Measurements from ENCODE around the gene CFAP44. TPM values are rescaled to one million over a fixed set of nuclear protein-coding genes. Genes with fewer than 3 reads are reported as not detected.
"Not testable (repeated sequence)": the region's sequence is repeated elsewhere in the genome, so short reads cannot be mapped to it uniquely, and the experiment has no call there.

The CFAP44 gene, protein sequence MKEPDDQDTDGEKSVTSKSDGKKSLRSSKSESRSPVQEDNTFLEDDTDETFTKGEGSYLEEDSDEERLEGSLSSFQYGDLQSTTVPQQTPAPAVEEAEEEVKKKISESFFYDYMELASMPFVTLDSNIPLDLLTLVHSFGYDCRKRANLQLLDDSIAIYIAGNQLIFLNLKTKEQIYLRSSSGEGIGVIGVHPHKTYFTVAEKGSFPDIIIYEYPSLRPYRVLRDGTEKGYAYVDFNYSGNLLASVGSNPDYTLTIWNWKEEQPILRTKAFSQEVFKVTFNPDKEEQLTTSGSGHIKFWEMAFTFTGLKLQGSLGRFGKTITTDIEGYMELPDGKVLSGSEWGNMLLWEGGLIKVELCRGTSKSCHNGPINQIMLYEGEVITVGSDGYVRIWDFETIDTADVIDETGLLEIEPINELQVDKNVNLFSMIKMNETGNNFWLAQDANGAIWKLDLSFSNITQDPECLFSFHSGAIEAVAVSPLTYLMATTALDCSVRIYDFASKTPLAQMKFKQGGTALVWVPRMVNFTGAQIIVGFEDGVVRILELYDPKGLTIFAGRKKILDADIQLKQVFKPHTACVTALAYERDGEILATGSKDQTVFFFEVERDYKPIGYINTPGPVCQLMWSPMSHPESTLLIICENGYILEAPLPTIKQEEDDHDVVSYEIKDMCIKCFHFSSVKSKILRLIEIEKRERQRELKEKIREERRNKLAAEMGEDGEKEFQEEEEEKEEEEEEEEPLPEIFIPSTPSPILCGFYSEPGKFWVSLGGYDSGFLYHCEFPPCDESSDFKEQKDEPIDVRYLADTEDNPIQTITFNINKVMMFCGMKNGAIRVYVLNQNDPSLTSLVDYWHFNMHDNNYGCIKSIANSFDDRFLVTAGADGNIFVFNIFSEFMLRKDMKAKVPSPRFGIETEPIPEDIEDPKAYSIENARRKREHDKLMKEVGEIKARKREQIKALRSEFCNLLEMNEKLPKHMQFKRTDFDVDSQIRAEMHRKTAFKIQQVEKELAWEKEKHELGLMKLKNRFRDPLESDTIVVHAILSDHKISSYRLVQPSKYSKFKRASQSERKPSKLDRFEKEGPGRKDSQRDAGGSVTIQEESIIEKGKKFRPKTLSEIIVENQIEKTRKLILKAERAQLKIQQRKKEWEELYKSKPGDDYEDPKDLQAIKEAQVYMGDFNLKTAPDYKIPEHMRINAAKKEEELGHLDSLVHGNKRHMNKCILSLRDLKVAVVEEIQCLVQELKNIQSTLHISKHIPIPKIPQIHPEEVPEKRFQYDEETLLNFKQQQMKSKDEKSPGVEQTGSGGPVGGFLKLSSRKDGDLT (N-terminal part only)
- total RNA-seq = 0.64 and 1.3 TPM in 2 replicates

DNA sequence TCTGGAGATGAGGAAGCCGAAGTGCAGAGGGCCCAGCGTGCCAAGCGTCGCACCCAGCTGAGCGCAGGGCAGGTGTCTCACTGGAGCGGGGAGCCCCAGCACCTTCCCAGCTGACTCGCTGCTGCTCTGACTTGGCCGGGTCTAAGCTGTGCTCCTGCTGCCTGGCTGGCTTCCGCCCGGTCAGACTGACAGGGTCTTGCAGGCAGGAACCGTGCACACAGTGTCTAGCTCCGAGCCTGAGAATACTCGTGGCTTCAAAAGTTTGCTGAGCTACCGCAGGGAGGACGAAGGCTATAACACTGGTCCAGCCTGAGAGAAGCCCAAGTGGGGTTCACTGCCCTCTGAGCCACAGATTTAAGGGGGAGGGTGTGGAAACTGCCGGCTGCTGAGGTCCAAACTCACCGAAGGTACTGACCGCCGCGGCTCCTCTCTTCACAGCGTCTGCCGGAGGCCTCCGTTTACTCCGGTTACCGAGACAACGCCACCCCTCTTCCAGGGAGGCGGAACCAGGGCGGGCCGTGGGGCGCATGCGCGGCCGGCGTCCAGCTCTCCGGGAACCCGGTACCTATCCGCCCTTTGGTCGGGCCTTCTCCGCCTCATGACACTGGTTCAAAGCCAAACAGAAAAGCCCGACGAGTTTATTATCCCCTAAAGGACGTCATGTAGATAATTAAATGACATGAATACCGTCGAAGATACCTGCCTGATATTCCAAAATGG, at the start of gene CFAP44:
Gene CFAP44 (minus strand): TSS at position 443 of the 720 bp plus-strand sequence. CDS start 7,829 bp downstream, outside the sequence.
- peak; percentile 48 to 74 for DNase-seq (ENCODE audit: low read depth in 2 of 2)

DNA sequence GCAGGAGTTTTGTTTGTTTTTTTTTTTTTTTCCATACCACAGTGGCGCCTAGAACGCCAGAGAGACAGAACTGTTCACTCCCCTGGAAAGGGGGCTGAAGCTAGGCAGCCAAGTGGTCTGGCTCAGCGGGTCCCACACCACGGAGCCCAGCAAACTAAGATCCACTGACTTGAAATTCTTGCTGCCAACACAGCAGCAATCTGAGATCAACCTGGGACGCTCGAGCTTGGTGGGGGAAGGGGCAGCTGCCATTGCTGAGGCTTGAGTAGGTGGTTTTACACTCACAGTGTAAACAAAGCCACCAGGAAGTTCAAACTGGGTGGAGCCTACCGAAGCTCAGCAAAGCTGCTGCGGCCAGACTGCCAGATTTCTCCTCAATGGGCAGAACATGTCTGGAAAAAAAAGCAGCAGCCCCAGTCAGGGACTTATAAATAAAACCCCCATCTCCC, 43.9 kb upstream of the CFAP44 start:
- DNase-seq (ENCODE audit: low read depth in 2 of 2) = no peak

DNA sequence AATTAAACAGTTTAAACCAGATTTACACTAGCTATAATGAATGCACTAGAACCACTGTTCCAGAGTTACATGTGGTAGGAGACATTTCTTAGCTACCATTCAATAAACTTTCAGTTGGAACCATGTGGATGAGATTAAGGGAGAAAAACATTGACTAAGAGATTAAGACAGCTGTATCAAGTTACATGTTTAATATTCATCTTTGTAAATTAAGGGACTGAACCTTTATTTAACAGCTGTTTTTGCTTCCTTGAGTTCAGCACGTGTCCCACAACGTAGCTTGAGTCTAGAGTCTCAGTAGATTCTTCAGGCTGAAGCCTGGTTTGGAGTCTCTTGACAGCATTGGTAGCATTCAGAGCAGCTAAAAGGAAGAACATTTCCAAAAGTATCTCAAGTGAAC, 27.2 kb upstream of the CFAP44 start:
- DNase-seq (ENCODE audit: low read depth in 2 of 2) = no peak

DNA sequence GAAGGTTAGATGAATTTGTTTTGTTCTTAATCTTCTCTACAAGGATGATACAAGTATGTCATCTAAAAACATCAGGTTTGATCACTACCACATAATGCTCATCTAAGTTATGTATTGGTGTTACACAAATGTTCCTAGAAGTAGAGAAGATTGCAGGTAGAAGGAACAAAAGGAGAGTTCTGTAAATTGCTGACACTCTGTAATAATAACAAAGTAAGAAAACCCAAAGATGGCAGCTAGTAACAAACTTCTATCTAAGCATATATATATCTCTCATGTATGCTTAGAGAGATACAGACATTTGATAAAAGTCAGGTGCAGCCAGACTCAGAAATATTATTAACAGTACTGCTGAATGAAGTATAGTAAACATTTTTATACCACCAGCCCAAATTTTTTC, 20.2 kb upstream of the CFAP44 start:
- no peak for DNase-seq (ENCODE audit: low read depth in 2 of 2)

DNA sequence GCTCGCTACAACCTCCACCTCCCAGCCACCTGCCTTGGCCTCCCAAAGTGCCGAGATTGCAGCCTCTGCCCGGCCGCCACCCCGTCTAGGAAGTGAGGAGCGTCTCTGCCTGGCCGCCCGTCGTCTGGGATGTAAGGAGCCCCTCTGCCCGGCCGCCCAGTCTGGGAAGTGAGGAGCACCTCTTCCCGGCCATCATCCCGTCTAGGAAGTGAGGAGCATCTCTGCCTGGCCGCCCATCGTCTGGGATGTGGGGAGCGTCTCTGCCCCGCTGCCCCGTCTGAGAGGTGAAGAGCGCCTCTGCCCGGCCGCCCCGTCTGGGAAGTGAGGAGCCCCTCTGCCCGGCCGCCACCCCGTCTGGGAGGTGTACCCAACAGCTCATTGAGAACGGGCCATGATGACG, 17.3 kb upstream of the CFAP44 start:
- not testable (repeated sequence) for DNase-seq (ENCODE audit: low read depth in 2 of 2)

DNA sequence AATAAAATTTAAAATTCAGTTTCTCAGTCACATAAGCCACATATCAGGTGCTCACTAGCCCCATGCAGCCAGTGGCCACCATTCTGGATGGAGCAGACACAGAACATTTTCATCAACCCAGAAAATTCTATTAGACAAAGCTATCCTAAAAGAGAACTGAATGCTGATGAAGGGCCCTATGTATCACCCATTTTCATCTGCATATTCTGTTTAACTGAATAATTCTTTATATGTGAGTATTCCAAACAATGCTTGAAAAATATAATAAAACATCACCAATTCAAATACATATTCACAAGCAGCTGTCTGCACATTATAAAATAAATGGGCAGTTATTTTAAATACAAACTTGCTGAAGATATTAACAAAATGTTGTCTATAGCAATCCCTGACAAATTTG, 14.2 kb upstream of the CFAP44 start:
- no peak for DNase-seq (ENCODE audit: low read depth in 2 of 2)

DNA sequence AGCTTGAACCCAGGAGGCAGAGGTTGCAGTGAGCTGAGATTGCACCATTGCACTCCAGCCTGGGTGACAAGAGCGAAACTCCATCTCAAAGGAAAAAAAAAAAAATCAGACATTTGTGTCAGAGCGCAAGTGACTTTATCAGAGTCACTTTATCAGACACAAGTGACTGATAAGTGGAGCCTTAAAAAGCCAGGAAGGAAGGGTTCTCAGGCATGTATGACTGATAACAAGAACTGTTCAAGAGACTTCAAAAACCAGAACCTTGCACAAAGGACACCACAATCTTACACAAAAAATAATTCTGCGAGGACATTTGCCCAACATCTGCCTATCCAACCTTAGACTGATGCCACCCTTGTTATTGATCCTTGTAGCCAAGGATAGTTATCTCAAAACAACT, 13.3 kb upstream of the CFAP44 start:
- DNase-seq (ENCODE audit: low read depth in 2 of 2) = no peak

DNA sequence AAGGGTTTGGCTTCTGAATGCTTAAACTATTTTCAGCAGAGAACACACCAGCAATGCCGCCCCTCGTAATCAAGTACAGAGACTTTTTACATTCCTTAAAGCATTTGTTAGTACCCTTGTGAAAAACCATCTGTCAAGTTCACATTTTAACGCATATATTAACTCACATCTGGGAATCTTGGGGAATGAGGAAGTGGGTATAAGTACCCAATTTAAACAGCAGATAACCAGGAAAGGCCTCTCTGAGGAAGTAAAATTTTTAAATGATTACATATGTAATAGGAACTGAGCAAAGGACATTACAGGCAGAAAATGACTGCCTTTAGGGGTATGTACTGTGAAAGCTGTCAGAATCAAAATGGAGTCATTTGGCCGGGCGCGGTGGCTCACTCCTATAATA, 12.8 kb upstream of the CFAP44 start:
- DNase-seq (ENCODE audit: low read depth in 2 of 2) = no peak

DNA sequence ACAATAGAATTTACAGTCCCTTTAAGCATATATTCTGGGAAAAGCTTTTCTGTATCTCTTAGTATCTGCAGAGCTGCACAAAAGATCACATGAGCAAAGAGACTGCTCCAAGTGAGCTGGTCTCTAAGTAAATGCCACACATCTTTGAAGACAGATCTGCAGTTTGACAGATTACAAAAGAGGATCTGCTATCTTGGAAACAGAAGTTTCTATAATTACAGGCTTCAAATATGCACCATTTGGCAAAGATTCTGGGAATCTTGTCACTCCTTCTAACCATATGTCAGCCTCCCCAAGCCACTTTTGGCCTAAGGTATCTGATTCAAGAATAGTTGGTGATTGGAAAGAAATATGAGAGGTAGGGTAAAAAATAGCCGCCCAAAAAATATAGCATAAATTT, 9.6 kb upstream of the CFAP44 start:
- no peak for DNase-seq (ENCODE audit: low read depth in 2 of 2)

DNA sequence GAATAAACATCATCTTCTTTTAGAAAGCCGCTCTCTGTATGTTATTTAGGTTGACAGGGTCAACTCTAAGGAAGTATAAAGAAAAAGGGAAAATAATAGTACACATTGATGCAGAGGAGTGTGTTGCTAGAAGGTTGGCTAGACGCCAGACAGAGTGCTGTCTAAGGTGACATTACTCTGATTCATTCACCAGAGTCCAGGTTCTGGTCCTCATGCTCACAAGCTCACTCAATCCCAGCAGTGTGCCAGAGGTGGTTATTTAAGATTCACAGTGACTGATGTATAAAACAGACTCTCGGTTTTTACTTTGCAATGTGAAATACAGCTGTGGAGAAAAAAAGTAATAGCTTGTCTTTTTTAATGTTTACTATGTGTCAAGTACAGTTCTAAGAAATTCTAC, 1.7 kb downstream of the CFAP44 start:
- DNase-seq (ENCODE audit: low read depth in 2 of 2) = peak in 1 of 2 donors; percentile 3

DNA sequence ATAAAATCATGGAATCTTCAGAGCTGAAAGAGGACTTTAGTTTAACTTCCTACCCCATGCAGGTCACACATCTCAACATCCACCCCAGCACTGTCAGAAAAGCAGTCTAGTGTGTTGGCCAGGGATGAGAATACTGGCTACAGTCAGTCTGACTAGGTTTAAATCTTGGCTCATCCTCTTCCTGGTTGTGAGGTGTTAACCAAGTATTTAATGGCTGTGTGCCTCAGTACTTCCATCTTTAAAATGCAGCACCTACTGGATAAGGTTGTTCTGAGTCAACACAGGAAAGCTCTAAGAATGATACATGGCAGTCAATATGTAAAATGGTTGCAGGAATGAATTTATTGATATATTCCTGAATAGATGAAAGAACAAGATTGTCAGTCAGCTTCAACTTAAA, 3.1 kb downstream of the CFAP44 start:
- DNase-seq (ENCODE audit: low read depth in 2 of 2) = no peak

DNA sequence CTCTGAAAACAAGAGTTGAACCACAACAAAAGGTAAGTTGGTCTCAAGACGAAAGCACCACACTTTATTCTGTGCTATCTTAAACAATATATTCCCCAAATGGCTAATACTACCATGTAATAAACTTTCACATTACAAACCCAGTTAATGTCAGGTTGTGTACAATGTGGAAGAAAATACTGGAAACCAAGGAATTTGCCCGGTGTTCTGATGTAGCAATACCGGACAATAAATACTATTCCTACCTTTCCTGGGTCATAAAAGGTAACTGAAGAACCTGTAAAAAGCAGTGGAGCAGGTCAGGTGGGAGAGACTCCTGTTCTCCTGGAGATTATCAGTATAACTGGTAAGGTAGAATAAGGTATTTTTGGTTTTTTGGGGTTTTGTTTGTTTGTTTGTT, 3.9 kb downstream of the CFAP44 start:
- no peak for DNase-seq (ENCODE audit: low read depth in 2 of 2)

DNA sequence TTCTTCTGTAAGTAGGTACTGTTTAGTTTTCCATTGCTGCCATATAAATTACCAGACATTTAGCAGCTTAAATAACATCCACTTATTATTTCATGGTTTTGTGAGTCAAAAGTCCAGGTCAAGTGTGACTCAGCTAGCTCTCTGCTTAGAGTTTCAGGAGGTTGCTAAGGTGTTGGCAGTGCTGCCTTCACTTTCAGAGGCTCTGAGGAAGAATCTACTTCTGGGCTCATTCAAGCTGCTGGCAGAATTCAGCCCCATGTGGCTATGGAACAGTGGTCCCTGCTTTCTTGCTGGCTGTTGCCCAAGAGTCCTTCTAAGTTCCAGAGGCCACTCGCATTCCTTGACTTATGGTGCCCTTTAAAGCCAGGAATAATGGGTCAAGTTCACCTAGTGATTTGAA, 4.5 kb downstream of the CFAP44 start:
- DNase-seq (ENCODE audit: low read depth in 2 of 2) = peak in 1 of 2 donors; percentile 49

DNA sequence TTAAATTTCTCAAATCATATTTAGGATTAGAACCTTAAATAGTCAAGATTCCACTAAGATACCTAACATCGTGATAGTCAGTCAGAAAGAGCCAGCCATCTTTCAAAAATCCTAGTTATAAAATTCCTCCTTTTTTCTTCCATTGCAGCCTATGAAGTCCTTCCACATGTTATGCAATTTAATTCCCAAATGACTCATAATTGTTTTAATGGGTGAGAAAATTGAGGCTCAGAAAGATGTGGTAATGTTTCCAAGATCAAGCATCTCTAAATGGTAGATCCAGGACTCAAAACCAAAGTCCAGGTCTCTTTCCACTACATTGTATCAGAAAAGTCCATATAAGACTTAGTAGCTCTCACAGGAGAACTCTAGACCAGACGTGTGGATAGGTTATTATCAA, 9.5 kb downstream of the CFAP44 start:
- DNase-seq (ENCODE audit: low read depth in 2 of 2) = no peak

DNA sequence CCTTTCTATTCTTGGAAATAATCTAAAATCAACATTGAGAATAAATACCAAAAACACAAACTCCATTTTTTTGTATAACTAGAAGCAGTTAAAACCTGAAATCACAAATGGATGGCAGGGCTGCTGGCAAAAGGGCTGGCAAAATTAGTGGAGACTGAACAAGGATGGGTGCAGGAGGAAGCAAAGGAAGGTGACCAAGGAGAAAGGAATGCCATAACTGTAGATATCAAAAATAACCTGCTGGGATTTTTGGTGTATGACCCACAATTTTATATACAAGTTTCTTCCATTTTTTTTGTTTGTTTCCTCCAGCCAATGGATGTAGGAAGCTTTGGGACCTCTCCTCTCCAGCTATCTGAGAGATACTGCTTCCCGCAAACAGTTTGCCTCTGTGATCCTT, 12.7 kb downstream of the CFAP44 start:
- peak in 1 of 2 donors; percentile 12 for DNase-seq (ENCODE audit: low read depth in 2 of 2)

DNA sequence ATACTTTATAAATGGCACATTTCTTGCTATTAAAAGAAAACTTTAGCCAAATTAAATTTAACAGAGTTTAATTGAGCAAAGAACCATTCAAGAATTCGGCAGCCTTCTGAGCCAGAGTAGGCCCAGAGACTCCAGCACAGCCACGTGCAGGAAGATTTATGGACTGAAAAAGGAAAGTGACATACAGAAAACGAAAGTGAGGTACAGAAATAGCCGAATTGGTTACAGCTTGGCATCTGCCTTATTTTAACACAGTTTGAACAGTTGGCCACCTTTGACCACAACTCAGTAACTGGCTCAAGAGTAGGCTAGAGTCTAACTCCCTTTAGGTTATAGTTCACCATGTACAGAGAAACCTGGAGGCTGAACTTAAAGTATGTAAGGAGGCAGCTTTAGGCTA, 17.6 kb downstream of the CFAP44 start:
- no peak for DNase-seq (ENCODE audit: low read depth in 2 of 2)

DNA sequence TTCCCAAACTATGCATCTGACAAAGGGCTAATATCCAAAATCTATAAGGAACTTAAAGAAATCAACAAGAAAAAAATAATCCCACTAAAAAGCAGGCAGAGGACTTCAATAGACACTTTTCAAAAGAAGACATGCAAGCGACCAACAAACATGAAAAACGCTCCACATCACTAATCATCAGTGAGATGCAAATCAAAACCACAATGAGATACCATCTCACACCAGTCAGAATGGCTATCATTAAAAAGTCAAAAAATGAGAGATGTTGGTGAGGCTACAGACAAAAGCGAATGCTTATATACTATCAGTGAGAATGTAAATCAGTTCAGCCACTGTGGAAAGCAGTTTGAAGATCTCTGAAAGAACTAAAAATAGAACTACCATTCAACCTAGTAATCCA, 20.2 kb downstream of the CFAP44 start:
- no peak for DNase-seq (ENCODE audit: low read depth in 2 of 2)

DNA sequence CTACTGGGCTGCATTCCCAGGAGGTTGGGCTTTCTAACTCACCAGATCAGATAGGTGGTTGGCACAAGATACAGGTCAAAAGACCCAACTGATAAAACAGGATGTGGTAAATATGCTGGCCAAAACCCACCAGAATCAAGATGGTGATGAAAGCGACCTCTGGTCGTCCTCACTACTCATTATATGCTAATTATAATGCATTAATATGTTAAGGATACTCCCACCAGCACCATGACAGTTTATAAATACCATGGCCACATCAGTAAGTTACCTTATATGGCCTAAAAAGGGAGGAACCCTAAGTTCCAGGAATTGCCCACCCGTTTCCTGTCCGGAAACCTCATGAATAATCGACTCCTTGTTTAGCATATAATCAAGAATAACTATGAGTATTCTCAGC, 31.6 kb downstream of the CFAP44 start:
- DNase-seq (ENCODE audit: low read depth in 2 of 2) = no peak

DNA sequence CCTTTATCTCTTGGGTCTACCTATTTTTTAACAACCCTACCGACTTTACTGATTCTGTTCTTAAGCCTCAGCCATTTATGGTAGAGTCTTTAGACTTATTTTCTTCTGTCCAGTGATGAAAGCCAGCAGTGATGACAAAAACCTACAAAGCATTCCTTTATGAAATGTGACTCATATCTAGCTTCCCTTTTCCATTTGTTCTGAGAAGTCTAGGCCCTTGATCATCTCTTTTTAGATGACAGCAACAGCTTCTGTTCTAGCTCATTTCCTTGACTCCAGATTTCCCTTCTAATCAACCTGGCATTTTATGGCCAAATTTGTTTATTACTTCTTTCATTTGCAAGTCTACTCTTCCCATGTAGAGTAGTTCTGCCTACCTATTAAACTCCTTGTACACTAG, 36.1 kb downstream of the CFAP44 start:
- peak in 1 of 2 donors; percentile 27 for DNase-seq (ENCODE audit: low read depth in 2 of 2)

DNA sequence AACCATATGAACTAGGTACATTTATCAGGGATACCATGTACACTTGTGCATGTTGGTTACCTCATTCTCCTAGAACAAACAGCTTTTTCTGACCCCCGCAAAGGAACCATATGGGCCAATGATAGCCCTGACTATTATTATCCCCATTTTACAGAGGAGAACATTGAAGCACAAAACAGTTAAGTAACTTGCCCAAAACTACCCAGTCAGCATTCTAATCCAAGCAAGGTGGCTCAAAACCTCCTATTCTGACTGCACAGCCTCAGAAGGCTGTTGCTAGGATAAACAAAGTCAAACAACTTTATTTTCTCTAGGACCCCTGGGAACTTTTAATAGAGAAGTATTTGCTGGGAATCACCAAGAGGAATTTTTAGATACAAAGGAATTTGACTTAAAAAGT, 36.7 kb downstream of the CFAP44 start:
- DNase-seq (ENCODE audit: low read depth in 2 of 2) = no peak
